HEK293 (cell line): Measurements from ENCODE around the gene AKAP8.

Experiments
- REST ChIP-seq: fragments of 450-650 bp; formaldehyde crosslinking; IDR thresholded peaks from 2 replicates; pipeline ENCODE4 v1.5.1; 2016; ENCODE audit warnings: missing biosample characterization, missing genetic modification characterization
- SETDB1 ChIP-seq: IDR thresholded peaks from one replicate; pipeline ENCODE4 v1.6.1; 2017; ENCODE audit warnings: mild to moderate bottlenecking, low read length, moderate library complexity, mixed read lengths; ENCODE audit not compliant: insufficient read length
- ZBTB44 ChIP-seq: fragments of 450-650 bp; IDR thresholded peaks from 2 replicates; pipeline ENCODE4 v1.5.1; 2018; ENCODE audit warnings: missing biosample characterization, mild to moderate bottlenecking, missing genetic modification characterization
- ZNF10 ChIP-seq: fragments of 450-650 bp; formaldehyde crosslinking; IDR thresholded peaks from 2 replicates; pipeline ENCODE4 v1.5.1; 2017; ENCODE audit warnings: missing biosample characterization, missing genetic modification characterization
- ZNF174 ChIP-seq: fragments of 450-650 bp; formaldehyde crosslinking; IDR thresholded peaks from 2 replicates; pipeline ENCODE4 v1.5.0; 2017; ENCODE audit warnings: missing biosample characterization, mild to moderate bottlenecking, missing genetic modification characterization
- ZNF223 ChIP-seq: fragments of 450-650 bp; formaldehyde crosslinking; IDR thresholded peaks from 2 replicates; pipeline ENCODE4 v1.5.1; 2016; ENCODE audit warnings: missing biosample characterization, missing genetic modification characterization
- ZNF423 ChIP-seq: fragments of 450-650 bp; formaldehyde crosslinking; IDR thresholded peaks from 2 replicates; pipeline ENCODE4 v1.5.1; 2016; ENCODE audit warnings: missing biosample characterization, missing genetic modification characterization
- ZNF692 ChIP-seq: fragments of 450-650 bp; formaldehyde crosslinking; IDR thresholded peaks from 2 replicates; pipeline ENCODE4 v1.5.1; 2016; ENCODE audit warnings: missing biosample characterization, missing genetic modification characterization
- ZNF830 ChIP-seq: fragments of 450-650 bp; IDR thresholded peaks from 2 replicates; pipeline ENCODE4 v1.5.0; 2018; ENCODE audit warnings: missing biosample characterization, missing genetic modification characterization, low read depth, mild to moderate bottlenecking, moderate library complexity

GRCh38 chr19:15398501-15399233, 19.1 kb upstream of the AKAP8 start:
- TF ChIP-seq SETDB1 (no peak), ZNF692 (no peak), ZNF223 (tag by site-specific recombination) (no peak), ZNF10 (no peak), ZNF174 (no peak), REST (tag by site-specific recombination) (no peak), ZBTB44 (tag by site-specific recombination) (no peak), ZNF830 (tag by site-specific recombination) (no peak), ZNF423 (tag by site-specific recombination) (no peak)
